ENCODE measurements around the gene ZSCAN31. TPM values are rescaled to one million over a fixed set of nuclear protein-coding genes. Genes with fewer than 3 reads are reported as not detected.

Gene ZSCAN31
- total and polyA plus RNA-seq, 2 of the 8 experiments (the other 6 are each of a cell fraction or from before 2014, with no cell fraction given), result 1.9 to 7.0 TPM

DNA sequence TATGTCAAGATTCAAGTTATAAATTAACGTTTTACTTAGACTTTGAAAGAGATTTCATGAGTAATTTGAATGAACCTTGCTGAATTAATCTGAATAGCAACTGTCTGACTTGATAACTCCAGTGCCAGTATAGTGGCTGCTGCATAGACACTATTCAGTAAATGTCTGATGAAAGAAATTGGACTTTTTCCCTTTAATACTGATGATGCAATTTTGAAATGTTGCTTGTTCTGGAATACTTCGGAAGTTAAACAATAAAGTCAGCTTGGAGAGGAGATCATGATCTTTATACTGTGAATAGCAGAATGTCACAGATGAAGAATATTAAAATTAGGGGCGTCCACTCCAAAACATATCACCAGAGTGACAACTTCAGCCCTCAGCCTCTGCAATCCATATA is 58.2 kb downstream of the ZSCAN31 start:
- DNase-seq (ENCODE audit: low read depth in 1 of 2, low spot score in 2 of 2), result no peak
- H3K23me2 ChIP-seq (ENCODE audit: low read depth, low read length), result no peaks in the 10 kb centered on the region
- no peak overlapping the region for H3K27ac ChIP-seq (ENCODE audit: low read depth, low read length)
- 79% methylated on average over 3 of the region's 3 CpGs; no CpG with 5 or more reads in 1 of the 2 experiments for WGBS, 2 experiments (ENCODE audit: extremely low coverage in 1 of 2, insufficient coverage in 1 of 2, insufficient read length in 1 of 2, insufficient replicate concordance in 2 of 2, low coverage in 1 of 2, low lambda C conversion rate in 2 of 2, missing lambda C conversion rate in 1 of 2)
- H2BK20ac ChIP-seq (ENCODE audit: low read length), result no peak overlapping the region
- H4K8ac ChIP-seq (ENCODE audit: extremely low read depth, insufficient read depth, low read length), result no peak overlapping the region
- H3K23ac ChIP-seq (ENCODE audit: insufficient read length), result no peak overlapping the region
- H3K4me2 ChIP-seq (ENCODE audit: insufficient read depth in 1 of 2, low read depth in 2 of 2, low read length in 2 of 2), result no peak overlapping the region
- ChIA-PET CTCF (ENCODE audit: partially characterized antibody) (interaction anchor here (1.8 kb wide), 1 partner anchor 77 kb away, joined by 6 read pairs; no protein-coding TSS in a partner anchor), POLR2A (ENCODE audit: partially characterized antibody) (no interaction called here)
- peaks cover 2 to 26% (median 14%) of the 10 kb centered on the region in 4 experiments; a peak in 7 of 8 replicates for H3K36me3 ChIP-seq (ENCODE audit: control insufficient read depth in 2 of 4, insufficient read depth in 4 of 4, low read length in 3 of 4)
- H3K4ac ChIP-seq (replicated peaks; ENCODE audit: insufficient read length, low read depth, low read length), result no peak overlapping the region
- H3K4me3 ChIP-seq (ENCODE audit: extremely low read depth in 1 of 4, insufficient read depth in 2 of 4, low read depth in 3 of 4, low read length in 4 of 4), result no peak overlapping the region
- H3K79me2 ChIP-seq (ENCODE audit: control insufficient read depth in 1 of 2, insufficient read depth in 2 of 2, low read length in 2 of 2), result peaks cover 0 to 11% of the 10 kb centered on the region in 2 experiments; a peak in 2 of 4 replicates
- no peak for FAIRE-seq
- no peak overlapping the region for H4K5ac ChIP-seq (ENCODE audit: insufficient read length, low read depth, low read length)
- no peak overlapping the region for H2AFZ ChIP-seq (ENCODE audit: low read length)
- H2AK5ac ChIP-seq (ENCODE audit: low read depth, low read length), result no peak overlapping the region
- no peak overlapping the region for H3K9ac ChIP-seq (replicated peaks in 1 of 4; ENCODE audit: extremely low read depth in 1 of 4, low read depth in 3 of 4, low read length in 3 of 4)
- H2BK5ac ChIP-seq (ENCODE audit: low read depth, low read length), result no peak overlapping the region
- H4K91ac ChIP-seq (replicated peaks; ENCODE audit: insufficient read length, low read length), result no peak overlapping the region
- no peak overlapping the region for H2BK12ac ChIP-seq (ENCODE audit: low read depth, low read length)
- H2BK15ac ChIP-seq (ENCODE audit: low read length), result no peak overlapping the region
- H3K18ac ChIP-seq (ENCODE audit: extremely low read depth, low read length), result no peak overlapping the region
- no peak overlapping the region for H3K56ac ChIP-seq (replicated peaks; ENCODE audit: insufficient read length, low read depth, low read length)
- H3K27me3 ChIP-seq (replicated peaks in 1 of 4; ENCODE audit: control insufficient read depth in 3 of 4, extremely low read depth in 1 of 4, insufficient read depth in 3 of 4, low read length in 3 of 4), result no peaks in the 10 kb centered on the region
- H4K20me1 ChIP-seq (replicated peaks in 1 of 2; ENCODE audit: control insufficient read depth in 1 of 2, insufficient read depth in 2 of 2, low read length in 2 of 2), result no peaks in the 10 kb centered on the region
- no peak overlapping the region for H2BK120ac ChIP-seq (replicated peaks; ENCODE audit: low read depth, low read length)
- no peaks in the 10 kb centered on the region for H3K9me3 ChIP-seq (ENCODE audit: insufficient read depth in 2 of 2, low read depth in 1 of 2, low read length in 1 of 2)
- H3K79me1 ChIP-seq (ENCODE audit: low read depth, low read length), result 0 out of 2 replicates have a peak, but pooled peaks cover under 1% of the 10 kb centered on the region
- H3K4me1 ChIP-seq (replicated peaks in 1 of 4; ENCODE audit: control insufficient read depth in 3 of 4, insufficient read depth in 4 of 4, low read length in 3 of 4), result peaks cover 0 to under 1% (median 0%) of the 10 kb centered on the region in 4 experiments; a peak in 2 of 7 replicates
- H3K14ac ChIP-seq (ENCODE audit: insufficient read length), result no peak overlapping the region
- no peak for TF ChIP-seq JUND (IDR thresholded peaks at IDR 0.05; ENCODE audit: low read length)
- TF ChIP-seq SP1 (IDR thresholded peaks at IDR 0.05; ENCODE audit: low read depth, low read length), result no peak
- TF ChIP-seq KDM1A (IDR thresholded peaks at IDR 0.05; ENCODE audit: borderline replicate concordance, low read length), result no peak
- TF ChIP-seq CHD2 (IDR thresholded peaks at IDR 0.05; ENCODE audit: low read length), result no peak
- no peak for TF ChIP-seq TBP (IDR thresholded peaks at IDR 0.05; ENCODE audit: low read depth, low read length)
- no peak for TF ChIP-seq KDM5A (IDR thresholded peaks at IDR 0.05; ENCODE audit: low read length)
- TF ChIP-seq YY1 (IDR thresholded peaks at IDR 0.05; ENCODE audit: low read depth, low read length), result no peak
- TF ChIP-seq GABPA (IDR thresholded peaks at IDR 0.05; ENCODE audit: borderline replicate concordance, insufficient read depth, low read length), result no peak
- no peak for TF ChIP-seq CBX5 (IDR thresholded peaks at IDR 0.05; ENCODE audit: low read depth, low read length)
- no peak for TF ChIP-seq SIN3A (conservative IDR thresholded peaks at IDR 0.05 in 1 of 2, IDR thresholded peaks at IDR 0.05 in 1 of 2; ENCODE audit: low read depth in 1 of 2, low read length in 2 of 2)
- TF ChIP-seq BCL11A (IDR thresholded peaks at IDR 0.05; ENCODE audit: low read depth in 2 of 2, low read length in 2 of 2), result no peak
- no peak for TF ChIP-seq JUN (IDR thresholded peaks at IDR 0.05; ENCODE audit: low read depth, low read length)
- TF ChIP-seq ATF3 (IDR thresholded peaks at IDR 0.05; ENCODE audit: insufficient read depth, low read depth, low read length), result no peak
- no peak for TF ChIP-seq NRF1 (IDR thresholded peaks at IDR 0.05; ENCODE audit: low read depth, low read length)
- no peak for TF ChIP-seq CHD1 (IDR thresholded peaks at IDR 0.05; ENCODE audit: low read depth, low read length)

All from H1 (cell line).